Measurements from ENCODE around the gene TSR3.
"Not testable (repeated sequence)": the region's sequence is repeated elsewhere in the genome, so short reads cannot be mapped to it uniquely, and the experiment has no call there.

Gene TSR3

DNA sequence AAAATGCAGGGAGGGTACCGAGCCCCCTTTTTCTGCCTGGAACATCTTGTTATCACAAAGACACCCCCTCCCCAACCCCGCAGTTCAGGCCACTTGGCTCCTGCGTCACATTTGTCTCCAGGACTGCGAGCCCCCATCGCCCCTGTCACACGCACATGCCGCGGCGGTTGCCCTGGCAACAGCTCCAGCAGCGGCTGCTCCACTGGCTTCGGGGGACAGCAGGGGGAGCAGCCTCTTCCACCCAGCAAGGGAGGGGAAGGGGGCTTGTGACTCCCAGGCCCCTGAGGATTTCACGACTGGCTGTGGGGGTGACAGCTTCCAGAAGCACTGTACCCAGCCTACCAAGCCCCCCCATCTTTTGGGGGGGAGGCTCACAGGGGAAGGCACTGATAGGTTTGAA, 15.7 kb downstream of the TSR3 start:
- DNase-seq, result peak; percentile 56

- DNase-seq, result peak; percentile 65
Measured at GRCh38 chr16:1335211-1335971, 16.3 kb downstream of the TSR3 start.

GRCh38 chr16:1334739-1335138, 16.9 kb downstream of the TSR3 start:
- no peak for DNase-seq

DNA sequence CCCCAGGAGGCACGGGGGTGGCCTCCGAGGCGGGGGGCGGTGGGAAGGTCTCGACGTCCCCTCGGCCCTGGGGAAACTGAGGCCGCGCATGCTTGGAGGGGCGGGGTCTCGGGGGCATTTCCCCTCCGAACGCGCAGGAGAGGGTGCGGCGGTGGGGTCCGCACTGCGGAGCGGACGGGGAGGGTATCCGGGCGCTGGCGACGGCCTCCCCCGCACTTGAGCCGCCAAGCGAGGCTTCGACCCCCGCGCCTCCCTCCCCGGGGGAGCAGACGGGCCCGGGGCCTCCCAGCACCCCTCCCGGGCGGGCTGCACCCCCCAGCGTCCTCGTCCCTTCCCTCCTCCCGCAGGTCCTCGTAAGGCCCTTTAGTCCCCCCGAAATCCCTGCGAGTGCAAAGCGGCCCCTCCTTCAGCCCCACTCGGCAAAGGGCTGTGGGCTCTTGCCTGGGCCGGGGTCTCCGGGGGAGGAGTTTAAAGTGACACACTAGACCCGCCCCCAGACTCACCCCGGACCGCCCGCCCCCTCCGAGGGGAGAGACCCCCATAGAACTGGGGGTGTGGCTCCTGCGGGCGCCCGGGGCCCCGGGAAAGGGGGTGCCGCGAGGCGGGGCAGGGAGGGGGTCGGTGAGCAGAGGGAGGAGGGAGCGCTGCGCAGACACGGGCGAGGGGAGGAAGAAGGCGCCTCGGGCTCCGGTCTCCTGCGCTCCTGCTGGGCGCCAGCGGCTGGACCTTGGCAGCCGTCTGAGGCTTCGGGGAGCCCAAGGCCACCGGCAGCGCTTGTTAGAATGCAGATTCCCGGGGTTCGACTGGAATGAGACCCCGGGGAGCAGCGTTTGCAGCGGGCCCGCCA, 17.6 kb downstream of the TSR3 start:
- peak; percentile 52 for DNase-seq

GRCh38 chr16:1333149-1333812, 18.4 kb downstream of the TSR3 start, which contains the start of gene BAIAP3:
TSS of gene BAIAP3 (plus strand) at chr16:1333645. CDS start at chr16:1338550, 4,905 bp downstream.
- DNase-seq, result peak; percentile 63

- peak; percentile 48 for DNase-seq
Measured at GRCh38 chr16:1332618-1333148, 19.0 kb downstream of the TSR3 start.

GRCh38 chr16:1331712-1332617, 19.7 kb downstream of the TSR3 start:
- DNase-seq, result peak; percentile 94

- DNase-seq, result no peak
Measured at GRCh38 chr16:1330931-1331711, 20.6 kb downstream of the TSR3 start.

GRCh38 chr16:1330260-1330914, 21.3 kb downstream of the TSR3 start:
- DNase-seq, result no peak

DNA sequence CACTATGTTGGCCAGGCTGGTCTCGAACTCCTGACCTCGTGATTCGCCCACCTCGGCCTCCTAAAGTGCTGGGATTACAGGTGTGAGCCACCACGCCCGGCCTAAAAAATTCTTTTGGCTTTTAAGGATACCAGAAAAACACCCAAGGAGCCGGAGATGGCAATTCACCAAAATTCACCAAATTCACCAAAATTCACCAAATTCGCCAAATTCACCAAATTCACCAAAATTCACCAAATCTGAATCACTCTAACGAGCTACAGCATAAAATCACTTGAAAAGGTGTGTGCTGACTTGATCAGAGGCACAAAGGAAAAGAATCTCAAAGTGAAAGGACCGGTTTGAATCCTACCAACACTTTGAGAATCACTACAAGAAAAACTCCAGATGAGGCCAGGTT, 22.7 kb downstream of the TSR3 start:
- DNase-seq, result not testable (repeated sequence)

DNA sequence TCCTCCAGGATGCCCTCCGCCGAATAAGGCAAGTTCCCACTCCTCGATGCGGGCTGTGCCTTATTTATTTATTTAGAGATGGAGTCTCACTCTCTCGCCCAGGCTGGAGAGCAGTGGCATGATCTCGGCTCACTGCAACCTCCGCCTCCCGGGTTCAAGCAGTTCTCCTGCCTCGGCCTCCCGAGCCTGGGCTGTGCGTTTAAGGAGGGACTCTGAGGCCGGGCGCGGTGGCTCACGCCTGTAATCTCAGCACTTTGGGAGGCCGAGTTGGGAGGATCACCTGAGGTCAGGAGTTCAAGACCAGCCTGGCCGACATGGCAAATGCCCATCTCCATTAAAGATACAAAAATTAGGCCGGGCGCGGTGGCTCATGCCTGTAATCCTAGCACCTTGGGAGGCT, 23.5 kb downstream of the TSR3 start:
- DNase-seq, result not testable (repeated sequence)

- no peak for DNase-seq
Measured at GRCh38 chr16:1327619-1327947, 24.1 kb downstream of the TSR3 start.

DNA sequence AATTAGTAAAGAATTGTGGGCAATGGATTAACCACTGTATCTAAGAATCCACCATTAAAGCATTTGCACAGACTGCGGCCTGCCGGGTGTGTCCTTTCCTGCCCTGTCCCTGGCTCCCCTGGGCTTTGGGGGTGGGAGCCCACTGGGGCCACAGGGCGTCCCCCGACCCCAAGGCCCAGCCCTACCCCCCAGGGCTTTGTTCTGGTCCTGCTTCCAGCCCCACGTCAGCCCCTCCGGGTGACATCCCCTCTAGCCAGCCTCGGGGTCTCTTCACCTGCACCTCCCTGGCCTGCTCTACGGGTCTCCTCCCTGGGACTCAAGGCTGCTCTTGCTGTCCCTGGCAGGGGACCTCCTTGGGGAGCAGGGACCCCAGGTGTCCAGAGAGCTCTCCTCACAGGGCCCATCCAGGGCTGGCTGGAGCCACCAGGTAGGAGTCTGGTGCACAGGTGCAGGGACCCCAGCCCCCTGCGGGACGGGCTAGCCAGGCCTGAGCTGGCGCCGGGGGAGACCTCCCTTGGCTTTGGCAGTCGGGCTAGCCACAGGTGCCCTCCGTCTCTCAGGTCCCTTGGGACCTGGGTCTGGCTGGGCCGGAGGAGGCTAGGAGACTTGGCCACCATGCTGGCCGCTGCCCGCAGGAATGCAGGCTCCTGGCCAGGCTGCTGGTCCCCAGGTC, 24.6 kb downstream of the TSR3 start:
- no peak for DNase-seq

DNA sequence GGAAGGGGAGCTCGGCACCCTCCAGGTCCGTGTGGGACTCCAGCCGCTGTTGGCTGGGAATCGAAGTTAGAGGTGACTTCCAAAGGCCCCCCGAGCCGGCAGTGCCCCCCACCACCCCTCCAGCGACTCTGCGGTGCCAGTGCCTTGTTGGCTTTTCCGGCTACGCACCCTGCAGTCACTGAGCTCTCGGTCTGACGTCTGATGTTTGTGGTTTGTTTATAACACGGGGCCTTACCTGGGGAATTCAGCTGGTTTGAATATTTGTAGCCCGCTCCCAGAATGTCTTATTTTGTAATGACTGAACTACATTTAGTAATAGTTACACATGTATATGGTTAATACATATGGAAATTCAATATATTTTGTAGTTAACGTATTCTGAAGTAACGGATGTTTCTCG, 25.3 kb downstream of the TSR3 start:
- DNase-seq, result no peak

GRCh38 chr16:1325673-1326371, 25.9 kb downstream of the TSR3 start:
- DNase-seq, result no peak

GRCh38 chr16:1325261-1325660, 26.4 kb downstream of the TSR3 start:
- no peak for DNase-seq

GRCh38 chr16:1324286-1324826, 27.3 kb downstream of the TSR3 start:
- no peak for DNase-seq

DNA sequence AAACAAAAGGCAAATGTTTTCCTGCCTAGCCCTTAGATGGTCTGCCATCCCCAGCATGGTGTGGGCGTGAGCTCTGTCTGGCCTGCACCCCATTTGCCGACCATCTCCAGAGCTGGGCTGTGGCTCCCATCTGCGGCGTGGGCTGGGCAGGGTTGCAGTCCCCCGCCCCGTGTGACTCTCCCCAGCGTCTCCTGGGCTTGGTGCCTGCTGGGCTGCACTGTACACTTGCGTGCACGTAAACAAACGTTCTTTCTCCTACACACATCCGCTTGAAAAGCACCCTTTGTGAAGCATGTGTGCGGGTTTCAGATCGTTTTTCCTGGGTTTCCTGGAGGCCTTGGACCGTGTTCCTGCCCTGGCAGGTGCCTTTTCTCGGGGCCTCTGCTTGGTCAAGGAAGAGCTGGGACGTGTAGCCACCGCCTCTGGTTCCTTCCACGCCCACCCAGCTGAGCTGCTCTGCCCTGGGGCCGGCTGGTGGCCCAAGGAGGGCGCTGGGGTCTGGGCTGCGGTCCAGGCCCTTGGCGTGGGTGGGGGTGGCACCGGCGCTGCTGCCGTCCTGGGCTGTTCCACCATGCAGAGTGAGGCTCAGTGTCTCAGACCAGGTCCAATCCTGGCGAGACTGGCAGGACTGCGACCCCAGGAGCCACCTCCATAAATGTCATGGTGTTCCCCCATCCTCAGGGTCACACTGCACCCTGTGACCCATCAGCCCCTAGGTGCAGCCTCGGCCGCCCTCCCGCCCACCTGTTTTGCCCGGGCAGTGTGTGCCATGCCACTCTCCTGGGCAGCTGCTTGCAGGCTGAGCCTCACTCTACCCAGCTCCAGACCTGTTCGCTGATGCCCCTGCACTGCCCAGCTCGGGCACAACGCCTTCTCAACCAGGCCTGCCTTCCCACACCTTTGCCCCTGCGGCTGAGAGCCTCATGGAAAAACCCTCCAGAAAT, 28.1 kb downstream of the TSR3 start:
- DNase-seq, result no peak

Data from NCI-H69 (cell line).